Fibroblast of peridontal ligament (primary cell): Measurements from ENCODE around the gene OPTC.
"Not testable (repeated sequence)": the region's sequence is repeated elsewhere in the genome, so short reads cannot be mapped to it uniquely, and the experiment has no call there.

Source experiments
- DNase-seq: peaks from one replicate; pipeline ENCODE4 v3.0.0-alpha.2; 2010; ENCODE audit errors: extremely low read depth

The OPTC gene

GRCh38 chr1:203493901-203494300 lies at the start of gene OPTC:
Gene OPTC, plus strand, starts transcription at chr1:203494153. Its CDS starts 1,853 bp downstream, at chr1:203496006.
- no peak for DNase-seq

GRCh38 chr1:203444171-203444576 lies 49.8 kb upstream of the OPTC start:
- no peak for DNase-seq

DNA sequence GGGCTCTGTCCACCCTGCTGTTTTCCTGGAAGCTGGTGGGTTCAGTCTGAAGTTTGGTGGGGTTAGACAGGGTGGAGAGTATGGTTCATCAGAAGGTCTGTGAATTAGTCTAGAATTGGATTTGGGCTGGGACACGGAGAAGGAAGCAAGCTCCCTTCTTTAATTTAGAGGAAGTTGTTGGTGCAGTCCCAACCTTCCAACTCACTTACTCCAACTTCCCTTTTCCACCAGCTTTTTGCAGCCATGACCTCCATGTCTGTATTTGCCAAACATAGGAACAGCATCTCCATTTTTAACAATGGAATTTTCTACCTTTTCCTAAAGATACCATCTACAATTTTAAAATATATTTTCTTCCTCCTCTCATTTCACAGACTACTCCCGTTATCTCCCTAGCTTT lies 46.8 kb upstream of the OPTC start:
- no peak for DNase-seq

- DNase-seq = not testable (repeated sequence)
Observed at GRCh38 chr1:203447598-203447997, 46.4 kb upstream of the OPTC start.

DNA sequence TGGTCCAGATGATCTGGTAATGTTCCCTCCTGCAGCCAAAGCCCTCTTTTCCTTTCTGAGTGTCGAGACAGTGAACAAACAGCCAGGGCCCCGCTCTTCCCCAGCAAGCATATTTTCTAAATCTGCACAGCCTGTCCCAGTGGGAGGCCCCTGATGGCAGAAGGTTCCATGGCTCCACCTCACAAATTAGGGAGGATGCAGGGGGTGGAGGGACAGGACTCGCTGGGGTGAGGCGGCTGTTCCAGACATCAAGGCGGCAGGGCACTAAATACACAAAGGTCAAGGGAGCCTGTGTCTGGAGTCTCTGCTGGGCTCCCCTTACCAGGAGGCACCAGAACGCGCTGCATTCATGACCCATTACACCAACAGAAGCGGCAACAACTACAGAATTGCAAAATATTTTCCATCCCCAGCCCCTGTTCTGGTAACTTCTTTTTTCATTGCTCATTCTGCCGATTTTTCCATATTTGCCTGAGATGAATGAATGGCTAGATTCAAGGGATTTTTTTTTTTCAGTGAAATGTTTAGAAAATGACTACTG lies 45.4 kb upstream of the OPTC start:
- DNase-seq = peak; percentile 36

- DNase-seq = no peak
Observed at GRCh38 chr1:203450001-203450400, 44.0 kb upstream of the OPTC start.

- DNase-seq = no peak
Observed at GRCh38 chr1:203450479-203451149, 43.3 kb upstream of the OPTC start.

DNA sequence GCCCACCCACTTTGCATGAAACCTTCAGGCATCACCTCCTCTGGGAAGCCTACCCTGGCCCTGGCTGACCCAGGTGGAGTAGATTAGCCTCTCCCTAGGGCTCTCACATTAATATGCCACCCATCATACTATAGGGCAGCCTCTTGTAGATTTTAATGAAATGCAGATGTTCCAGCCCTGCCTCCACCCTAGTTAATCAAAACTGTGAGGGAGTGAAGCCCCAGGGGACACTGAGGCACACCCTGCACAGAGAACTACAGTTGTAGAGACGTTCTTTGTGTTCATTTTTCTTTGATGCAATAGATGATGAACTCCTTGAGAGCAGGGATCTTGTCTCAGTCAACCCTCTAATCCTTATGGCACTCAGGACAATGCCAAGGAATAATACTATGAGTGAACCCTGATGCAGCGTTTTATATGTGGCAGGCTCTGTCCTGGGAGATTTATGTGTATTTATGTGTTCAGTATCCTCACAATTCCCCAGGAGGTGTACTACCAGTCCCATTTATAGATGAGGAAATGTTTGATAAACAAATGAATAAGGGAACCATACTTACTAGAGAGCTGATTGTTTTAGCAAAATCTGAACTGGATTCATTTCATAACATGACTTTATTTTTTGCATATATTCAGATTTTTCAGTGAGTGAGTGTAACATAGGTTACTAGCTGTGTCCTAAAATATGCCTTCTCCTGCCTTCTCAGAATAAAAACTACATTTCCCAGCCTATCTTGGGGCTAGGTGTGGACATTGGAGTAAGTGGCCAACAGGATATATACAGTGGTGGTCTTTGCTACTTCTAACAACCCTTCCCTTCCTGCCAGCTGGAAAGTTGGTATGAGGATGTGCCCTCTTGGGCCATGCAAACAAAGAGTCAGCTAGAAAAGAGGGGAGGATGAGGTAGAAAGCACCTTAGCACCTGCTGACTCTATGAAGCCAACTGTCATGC lies 41.8 kb upstream of the OPTC start:
- DNase-seq = peak; percentile 48

GRCh38 chr1:203453016-203453415 lies 40.9 kb upstream of the OPTC start:
- DNase-seq = no peak

- DNase-seq = no peak
Observed at GRCh38 chr1:203453616-203454015, 40.3 kb upstream of the OPTC start.

GRCh38 chr1:203454986-203455471 lies 38.9 kb upstream of the OPTC start:
- no peak for DNase-seq

- no peak for DNase-seq
Observed at GRCh38 chr1:203455706-203456105, 38.2 kb upstream of the OPTC start.

- DNase-seq = no peak
Observed at GRCh38 chr1:203456577-203456976, 37.4 kb upstream of the OPTC start.

GRCh38 chr1:203458078-203458477 lies 35.9 kb upstream of the OPTC start:
- DNase-seq = no peak

- DNase-seq = no peak
Observed at GRCh38 chr1:203459671-203460201, 34.2 kb upstream of the OPTC start.

DNA sequence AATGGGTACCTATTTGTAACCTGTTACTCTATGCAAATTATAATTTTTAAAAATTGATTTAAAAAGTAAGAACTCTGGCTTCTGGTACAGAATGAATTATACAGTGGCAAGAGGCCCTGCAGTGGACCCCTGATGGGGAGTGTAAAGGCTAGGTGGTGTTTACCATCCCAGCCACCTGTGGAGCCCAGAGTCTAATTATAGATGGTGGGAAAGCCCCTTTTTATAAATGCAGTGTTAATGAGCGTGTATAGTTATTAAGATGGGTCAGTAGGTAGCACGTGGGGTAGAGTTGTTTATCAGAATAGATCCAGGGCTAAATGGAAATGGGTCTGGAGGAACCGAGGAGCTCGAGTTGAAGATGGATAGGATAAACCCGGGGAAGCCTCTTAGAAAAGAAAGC lies 32.2 kb upstream of the OPTC start:
- no peak for DNase-seq

DNA sequence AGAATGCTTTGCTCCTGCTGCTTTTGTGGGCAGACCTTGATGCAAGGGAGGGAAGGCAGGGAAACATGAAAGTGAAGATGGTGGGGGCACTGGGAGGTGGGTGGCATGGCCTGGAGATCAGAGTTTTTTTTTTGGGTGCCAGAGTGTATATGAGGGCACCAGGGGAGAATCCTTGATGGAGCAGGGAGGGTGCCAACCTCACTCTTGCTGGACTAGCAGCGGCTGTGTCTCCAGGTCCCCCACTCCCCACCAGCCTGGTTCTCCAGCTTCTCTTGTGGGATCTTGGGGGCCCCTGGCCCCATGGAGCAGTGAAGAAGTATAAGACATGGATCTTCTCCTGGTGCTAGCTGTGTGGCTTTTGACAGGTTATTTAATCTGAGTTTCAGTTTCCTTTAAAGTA lies 31.8 kb upstream of the OPTC start:
- no peak for DNase-seq

GRCh38 chr1:203462878-203463277 lies 31.1 kb upstream of the OPTC start:
- DNase-seq = peak; percentile 77

DNA sequence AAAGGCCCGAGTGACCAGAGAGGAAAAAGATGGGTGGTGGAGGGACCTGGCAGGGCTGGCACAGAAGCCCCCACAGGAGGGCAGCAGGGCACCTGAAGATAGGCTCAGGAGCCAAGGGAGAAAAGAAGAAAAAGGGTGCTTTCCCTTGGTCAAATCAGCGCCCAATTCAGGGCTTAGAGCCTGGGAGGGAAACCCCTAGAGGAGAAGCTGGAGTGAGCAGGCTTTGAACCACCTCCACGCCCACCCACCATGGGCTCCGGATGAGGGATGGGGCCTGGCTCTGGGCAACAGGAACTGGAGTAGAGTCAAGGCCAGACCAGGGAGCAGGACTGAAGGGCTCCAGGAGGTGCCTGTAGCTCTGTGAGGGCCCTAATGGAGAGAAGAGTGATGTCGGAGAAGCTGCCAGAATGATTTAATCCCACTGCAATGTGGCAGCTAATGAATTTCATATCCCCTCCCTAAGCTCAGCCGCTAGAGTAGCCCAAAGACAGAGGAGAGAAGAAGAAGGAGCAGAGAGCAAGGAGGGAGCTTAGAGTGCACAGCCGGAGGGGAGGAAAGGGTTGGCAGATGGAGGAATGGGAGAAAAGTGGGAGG lies 30.4 kb upstream of the OPTC start:
- peak; percentile 73 for DNase-seq

DNA sequence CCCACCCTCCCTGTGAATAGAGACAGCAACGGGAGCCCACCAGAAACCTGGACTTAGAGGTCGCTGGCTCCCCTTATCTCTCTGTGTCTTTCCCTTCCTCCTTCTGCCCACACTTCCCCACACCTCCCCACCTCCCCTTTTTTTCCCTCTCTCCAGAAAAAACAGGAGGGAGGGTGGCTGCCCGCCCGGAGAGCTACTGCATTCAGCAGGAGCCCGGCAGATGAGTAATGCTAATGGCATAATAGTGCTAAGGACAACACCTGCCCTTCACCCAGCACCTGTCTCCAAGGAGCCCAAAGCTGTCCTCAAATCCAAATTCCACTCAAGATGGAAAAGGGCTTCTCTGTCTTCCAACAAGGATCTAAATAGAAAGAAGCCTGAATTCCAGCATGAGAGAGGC lies 29.7 kb upstream of the OPTC start:
- DNase-seq = no peak

DNA sequence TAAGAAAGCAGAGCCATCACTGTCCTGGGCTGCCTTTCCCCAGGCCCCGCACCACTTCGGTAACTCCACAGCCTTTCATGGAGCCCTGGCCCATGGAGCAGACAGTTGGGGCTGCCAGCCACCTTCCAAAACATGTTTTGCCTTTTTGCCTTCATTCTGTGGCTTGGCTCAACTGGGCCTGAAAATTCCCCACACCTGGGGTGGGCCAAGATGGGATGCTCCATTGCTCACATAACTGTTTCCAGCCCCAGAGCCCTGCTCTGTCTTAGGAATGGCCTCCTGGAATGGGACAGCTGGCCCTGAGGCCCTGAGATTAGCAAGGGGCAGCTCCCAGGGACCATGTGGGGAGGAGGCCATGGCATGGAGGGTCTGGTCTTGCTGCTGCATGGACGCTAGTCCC lies 29.2 kb upstream of the OPTC start:
- DNase-seq = no peak
